Stimulated activated CD8-positive, alpha-beta memory T cell treated with anti-CD3 and anti-CD28 coated beads, Interleukin-15, amount 100 ng/mL, for 4 hours (primary cell): ENCODE results near the gene TRABD2B.

Experiments
- DNase-seq, 2 donors: peaks; one replicate each; pipeline ENCODE4 v3.0.0-alpha.2; 2020; ENCODE audit warnings: low read depth in 2 of 2

The TRABD2B gene

DNA sequence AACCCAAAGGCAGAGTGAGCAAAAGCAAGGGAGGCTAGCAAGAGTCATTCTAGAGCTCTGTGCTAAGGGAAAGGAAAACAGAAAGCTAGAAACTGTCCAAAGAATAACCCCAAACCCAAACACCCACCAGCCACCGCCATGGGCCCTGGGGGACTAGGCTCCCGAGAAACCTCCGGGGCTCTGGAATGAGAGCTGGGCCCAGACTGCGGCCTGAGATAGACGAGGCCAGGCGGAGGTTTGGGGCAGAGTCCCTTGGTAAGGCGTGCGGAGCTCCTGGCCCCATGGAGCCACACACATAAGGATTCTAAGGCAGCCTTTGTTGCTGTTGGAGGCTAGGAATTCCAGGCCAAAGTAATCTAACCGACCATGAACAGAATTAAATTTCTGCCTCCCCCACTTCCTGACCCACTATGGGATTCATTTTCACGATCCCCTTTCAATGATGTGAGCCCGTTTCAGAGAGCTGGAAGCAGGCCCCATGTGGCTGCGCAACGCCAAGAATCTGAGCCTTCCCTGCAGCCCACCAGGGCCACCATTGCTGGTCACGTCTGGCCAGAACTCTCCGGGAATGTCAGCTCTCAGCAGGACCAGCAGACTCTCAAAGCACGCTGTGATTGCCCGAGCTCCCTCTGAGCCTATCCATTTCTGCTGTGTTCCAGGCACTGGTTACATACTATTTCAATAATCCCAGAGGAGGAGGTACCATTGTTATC lies 145.0 kb downstream of the TRABD2B start:
- no peak for DNase-seq

DNA sequence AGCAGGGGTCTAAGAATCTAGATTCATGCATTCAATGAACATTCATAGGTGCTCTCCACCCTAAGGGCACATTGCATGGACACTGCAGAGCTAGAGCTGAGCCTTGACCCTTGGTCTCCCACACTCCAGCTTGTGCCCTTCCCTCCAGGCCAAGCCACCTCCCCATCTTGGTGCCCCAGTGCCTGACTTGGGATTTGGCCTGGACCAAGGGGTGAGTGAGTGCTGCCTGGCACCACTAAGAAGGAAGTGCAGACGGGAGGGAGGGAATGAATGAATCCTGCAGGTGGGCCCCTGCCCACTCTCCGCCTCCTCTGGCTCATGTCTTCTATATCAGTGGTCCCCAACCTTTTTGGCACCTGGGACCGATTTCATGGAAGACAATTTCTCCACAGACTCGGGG lies 146.7 kb downstream of the TRABD2B start:
- no peak for DNase-seq

DNA sequence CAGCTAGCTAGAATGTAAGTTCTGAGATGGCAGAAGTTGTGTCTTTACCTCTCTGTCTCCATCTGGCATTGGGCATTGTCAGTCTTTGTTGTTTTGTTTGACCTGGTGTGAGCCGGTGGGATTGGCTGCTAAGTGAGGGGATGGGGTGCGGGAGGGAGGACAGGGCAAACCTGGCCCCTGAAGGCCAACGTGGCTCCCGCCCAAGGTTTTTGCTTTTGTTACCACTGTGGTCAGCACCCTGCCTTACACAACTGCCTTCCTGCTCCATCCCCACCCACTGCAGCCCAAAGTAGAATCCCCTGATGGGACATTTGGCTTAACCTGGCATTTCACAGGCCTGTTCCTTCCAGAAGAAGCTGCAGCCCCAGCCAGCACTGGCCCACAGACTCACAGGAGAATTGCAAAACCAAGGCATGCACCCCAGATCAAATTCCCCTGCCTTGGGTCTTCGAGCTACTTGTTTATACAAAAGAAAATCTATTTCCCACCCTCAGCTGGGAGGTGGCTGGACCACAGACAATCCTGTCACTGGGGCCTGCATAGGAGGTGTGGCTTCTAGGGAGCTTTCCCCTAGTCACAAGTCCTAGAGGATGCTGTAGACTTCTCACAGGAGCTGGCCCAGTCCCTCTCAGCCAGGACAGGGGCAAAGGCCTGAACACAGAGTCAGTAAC lies 147.5 kb downstream of the TRABD2B start:
- no peak for DNase-seq

DNA sequence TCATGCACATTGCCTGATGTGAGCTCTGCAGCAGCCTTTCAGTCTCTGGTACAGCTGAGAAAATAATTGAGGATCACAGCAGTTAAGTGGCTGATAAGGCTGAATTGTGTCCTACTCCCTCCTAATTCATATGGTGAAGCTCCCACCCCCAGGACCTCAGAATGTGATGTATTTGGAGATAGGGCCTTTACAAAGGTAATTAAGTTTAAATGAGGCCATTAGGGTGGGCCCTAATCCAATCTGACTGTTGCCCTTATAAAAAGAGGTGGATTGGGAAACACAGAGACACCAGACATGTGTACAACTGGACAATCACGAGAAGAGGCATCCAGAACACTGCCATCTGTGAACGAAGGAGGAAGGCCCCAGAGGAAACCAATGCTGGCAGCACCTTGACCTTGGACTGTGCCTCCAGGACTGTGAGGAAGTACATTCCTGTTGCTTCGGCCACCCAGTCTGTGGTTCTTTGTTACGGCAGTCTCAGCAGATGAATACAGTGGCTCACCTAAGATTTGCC lies 148.1 kb downstream of the TRABD2B start:
- no peak for DNase-seq

DNA sequence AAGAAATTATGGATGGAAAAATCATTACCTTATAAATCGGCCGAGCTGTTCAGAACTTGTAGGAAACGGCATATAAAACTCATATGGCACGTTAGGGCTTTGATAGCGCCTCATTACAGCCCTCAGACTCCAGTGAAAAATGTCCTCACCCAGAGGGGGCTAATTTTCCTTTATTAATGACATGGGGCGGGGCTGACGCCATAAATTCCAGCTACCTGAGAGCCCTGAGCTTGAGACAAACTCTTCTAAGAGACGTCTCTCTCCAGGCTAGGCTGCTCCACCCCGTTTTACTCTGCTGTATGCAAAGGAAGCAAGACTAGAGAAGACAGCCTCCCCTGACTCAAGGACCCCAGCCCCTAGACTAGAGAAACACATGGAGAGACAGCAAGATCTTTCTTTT lies 149.4 kb downstream of the TRABD2B start:
- DNase-seq = no peak

DNA sequence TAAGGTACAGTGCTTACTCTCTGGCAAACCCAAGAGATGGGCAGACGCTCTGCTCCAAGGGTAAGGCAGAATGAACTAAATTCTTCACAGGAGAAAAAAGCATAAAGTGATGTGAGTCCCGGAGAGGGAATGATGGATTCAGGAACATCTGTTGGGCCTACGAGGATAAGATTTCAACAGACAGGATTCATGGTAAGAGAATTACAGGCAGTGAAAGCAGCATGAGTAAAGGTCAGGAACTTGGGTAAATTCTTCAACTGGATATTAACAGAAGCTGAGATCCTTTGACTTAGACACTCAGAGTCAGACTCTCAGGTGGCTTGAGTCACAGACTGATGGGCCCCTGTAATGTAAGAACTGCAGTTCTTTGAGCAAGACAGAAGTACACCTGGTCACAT lies 152.6 kb downstream of the TRABD2B start:
- no peak for DNase-seq

DNA sequence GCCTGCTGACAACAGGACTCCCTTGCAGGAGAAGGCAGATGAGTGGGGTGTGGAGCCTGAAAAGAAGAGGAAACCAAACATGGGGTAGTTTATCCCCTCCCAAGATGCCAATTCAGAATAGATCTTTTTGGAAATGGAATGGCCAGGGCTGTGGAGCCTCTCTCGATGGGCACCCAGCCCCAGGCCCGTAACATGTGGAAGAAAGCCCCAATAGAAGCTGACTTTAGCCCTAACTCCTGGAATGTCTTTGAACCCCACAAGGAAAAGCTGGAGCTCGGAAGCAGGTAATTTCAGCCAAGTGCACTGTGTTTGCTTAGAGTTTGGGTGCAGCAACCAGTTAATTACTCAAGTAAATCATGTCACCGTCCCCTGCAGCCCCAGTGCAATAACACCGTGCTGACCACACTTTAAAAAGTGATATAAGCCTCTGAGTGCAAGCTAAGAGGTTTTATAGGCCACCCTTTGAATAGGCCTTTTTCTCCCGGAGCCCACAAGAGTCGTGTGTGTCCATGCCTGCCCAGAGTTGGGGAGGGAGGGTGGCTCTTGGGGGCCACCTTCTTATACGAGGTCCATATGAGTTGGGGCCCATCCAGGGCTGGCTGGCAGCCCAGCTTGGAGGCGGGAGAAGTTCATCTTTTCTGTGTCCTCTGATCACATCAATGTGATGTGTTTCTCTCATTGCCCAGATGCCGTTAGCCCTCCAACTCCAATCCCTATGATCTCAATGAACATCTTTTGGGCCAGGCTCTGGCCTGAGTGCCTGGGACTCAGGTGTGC lies 153.2 kb downstream of the TRABD2B start:
- no peak for DNase-seq

DNA sequence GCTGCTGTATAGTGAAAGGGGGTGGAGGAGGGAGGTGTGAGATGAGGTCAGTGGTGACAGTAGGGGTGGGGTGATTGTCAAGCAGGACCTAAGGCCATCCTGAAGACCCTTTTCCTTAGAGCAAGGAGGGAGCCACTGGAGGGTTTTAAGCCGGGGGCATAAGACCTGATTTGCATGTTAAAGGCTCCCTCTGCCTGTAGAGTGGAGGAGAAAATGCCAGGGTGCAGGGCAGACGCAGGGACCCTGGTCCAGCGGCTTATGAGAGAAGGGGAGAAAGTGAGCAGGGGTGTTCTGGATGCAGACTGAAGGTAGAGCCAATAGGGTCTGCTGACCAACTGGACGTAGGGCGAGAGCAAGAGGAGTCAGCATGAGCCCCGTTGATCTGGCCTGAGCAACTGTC lies 154.1 kb downstream of the TRABD2B start:
- no peak for DNase-seq

DNA sequence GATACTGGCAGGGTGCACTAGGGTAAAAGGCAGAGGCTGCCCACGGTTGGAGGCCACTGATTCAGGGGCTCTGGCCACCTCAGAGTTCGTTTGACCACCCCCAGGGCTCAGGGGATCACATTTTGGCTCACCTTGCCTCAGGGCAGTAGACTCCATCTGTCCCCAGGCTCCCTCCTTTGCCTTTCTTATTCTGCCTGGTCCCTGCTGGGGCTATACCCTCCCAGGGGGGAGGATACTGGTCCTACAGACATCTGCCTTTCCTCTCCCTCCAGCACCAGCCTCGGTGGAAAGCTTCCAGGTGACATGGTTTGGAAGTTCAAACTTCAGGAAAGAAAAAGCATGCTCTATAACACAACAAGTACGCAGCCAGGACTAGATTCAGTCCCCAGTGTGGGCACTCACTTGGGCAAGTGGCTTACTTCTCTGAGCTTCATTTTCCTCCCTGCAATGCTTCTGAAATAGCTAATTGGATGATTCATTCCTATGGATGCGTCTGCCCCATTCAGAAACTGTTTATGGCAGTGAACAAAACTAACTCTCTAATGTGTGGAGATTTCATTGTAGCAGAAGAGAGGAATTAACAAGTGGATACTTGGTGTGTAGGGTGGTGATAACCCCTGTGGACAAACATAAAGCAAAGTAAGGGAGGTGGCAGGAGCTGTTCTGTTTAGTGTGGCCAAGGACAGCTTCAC lies 154.8 kb downstream of the TRABD2B start:
- DNase-seq = no peak

DNA sequence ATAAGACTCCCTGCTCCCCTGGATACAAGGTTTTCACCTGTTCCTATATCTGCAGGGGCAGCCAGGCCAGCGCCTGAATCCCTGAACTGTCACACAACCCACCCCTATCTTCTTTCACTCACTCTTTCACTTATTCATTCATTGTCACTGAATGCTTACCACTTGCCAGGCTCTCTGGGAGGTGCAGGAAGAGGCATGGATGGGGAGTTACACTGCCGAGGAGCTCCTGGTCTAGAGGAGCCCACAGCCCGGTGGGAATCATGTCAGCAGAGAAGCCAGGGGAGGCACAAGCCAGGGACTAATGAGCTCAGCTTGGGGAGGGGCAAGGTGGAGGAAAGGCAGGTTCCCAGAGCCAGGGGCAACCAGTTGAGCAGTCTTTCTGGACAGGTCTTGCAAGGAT lies 155.8 kb downstream of the TRABD2B start:
- no peak for DNase-seq

DNA sequence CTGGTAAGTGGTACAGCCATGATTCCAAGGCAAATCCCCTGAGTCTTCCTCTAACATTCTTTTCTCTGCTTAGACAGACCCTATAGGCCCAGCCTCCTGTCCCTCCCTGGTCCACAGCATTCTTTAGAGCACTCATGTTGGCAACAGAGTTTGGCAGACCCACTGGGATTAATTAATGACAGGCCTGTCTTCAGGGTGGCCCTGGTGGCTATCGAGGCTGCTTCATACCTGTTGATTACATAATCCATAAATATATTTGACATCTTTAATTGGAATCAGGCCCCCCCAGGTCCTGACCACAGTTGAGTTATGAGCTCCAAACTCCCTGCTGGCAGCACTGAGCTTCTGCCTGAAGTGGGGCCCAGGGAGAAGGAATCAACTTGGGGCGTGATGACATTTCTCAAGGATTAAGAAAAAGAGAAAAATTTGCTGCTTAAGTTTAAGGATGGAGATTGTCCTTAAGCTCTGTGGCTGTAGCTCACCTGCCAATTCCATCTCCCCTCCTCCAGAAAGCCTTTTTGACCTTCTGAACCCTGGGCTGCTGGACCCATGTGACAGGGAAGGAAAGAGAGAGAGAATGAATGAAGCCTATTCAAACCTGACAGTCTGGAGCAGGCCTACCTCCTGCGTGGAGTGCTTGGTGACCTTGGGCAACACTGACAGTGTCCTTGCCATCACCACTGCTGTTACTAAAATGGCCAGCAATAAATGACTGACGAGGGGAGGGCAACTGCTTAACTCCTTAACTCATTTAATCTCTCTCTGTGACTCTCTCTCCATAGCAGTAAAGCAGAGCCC lies 156.6 kb downstream of the TRABD2B start:
- DNase-seq = no peak

DNA sequence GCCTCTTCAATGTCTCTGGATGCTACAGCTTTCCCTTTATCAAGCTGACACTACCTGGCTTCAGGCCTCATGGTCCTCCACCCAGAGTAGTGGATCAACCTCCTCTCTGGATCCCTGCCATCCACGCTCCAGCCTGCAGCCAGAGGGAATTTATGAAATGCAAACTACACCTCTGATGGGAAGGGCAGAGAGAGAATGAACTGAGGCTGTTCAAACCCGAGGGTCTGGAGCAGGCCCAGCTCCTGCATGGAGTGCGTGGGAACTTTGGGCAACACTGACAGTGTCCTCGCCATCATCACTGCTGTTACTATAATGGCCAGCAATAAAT lies 157.8 kb downstream of the TRABD2B start:
- no peak for DNase-seq

DNA sequence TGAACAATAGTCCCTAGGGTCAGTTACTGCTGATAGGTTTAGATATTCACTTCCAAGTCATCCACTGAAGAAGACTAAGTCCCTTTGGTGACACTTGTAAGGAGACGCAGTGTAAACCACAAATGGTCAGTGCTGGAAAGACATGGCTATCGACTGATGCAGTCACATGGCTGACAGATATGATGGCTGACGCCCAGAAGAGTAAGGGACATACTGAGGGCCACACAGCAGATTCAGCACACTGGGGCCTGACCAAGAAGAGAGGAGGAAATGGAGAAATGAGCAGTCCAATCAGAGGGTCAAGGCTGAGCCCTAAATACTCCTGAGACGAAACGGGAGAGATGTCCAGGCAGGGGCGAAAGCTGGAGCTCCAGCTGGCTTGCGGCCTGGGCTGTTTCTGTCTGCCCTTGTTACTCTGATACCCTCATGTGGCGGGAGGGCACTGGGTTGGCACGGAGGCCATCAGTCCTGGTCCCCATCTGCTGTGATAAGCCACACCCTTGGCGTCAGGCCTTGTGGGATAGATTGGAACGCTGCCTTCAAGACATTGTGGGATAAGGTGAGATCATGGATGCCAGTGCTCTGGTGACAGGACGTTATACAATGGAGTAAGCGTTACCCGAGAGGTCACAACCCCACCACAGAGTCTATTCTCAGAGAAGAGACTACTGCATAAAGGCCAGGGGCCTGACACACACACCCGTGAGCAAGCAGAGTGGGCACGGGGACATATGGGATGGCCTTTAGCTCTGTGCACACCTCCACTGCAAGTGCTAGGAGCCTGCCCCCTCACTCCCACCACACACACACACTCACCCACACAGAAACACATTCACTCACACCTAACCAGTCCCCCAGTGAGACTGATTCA lies 158.4 kb downstream of the TRABD2B start:
- DNase-seq = no peak

DNA sequence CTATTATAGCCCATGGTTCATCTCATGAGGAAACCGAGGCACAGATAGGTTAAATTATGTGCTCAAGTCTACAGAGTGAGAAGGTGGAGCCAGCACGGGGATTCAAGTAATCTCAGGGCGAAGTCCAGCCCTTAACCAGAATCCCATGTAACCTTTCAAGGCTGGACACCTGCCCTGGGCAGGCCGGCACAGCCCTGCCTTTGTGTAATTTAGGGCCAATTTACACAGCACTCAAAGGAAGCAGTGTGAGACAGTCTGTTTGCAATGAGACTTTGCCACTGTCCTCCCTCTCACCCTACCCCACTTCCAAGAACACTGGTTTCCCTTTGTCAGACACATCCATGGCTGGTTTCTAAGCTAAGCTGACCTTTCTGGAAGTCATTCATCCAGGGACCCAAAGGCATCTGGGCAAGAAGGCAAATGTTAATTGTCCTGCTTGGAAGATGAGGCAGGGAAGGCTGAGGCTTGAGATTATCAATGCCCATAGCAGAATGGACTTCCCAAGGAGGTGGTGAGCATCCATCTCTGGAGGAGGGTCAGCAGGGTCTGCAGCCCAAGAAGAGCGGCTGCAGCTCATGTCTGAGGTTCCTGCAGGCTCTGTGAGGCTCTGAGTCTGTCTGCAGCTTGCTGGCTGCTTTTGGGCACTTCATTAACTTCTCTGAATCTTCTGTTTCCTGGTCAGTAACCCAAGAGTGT lies 159.2 kb downstream of the TRABD2B start:
- DNase-seq = no peak

DNA sequence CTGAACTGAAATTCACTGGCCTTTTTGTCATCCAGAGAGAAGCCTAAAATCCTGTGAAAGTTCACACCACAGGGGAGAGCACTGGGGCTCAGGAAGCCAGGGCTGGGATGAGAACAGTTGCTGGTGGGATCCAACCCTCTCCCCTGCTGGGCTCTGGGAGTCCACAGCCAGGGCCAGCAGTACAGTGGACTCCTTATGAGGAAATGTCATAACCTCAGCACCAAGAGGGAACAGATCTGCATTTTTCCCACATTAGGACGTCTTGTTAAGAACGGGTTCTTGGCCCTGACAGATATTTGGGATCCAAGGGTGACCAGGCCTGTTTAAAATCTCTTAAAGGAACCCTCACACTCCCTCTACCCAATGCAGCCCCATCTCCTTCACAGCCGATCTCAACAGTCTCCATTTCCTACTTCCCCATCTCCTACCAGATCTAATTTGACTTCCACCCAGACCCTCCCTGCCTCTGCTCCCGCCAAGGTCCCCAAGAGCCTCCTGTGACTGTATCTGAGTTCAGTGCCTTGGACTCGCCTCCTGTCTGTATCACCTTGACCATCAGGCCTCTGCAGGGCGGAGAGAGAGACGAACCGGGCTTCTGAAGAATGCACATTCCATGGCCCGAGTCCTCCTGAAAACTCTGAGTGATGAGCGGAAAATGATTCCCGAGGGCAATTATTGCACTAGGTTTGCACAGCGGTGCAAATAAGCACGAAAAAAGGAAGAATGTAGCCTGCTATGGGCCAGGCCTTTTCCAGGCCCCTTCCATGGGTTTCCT lies 159.9 kb downstream of the TRABD2B start:
- no peak for DNase-seq

DNA sequence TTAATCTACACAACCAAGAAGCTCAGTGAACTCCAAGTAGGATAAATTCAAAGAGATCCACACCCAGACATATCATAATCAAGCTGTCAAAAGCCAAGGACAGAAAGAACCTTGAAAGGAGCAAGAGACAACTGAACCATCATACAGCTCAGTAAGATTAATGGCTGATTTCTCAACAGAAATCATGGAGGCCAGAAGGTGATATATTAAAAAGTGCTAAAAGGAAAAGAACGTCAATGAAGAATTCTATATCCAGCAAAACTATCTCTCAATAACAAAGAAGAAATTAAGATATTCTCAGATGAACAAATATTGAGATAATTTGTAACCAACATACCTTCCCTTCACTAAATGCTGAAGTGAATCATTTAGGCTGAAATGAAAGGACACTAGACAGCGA lies 161.8 kb downstream of the TRABD2B start:
- no peak for DNase-seq

DNA sequence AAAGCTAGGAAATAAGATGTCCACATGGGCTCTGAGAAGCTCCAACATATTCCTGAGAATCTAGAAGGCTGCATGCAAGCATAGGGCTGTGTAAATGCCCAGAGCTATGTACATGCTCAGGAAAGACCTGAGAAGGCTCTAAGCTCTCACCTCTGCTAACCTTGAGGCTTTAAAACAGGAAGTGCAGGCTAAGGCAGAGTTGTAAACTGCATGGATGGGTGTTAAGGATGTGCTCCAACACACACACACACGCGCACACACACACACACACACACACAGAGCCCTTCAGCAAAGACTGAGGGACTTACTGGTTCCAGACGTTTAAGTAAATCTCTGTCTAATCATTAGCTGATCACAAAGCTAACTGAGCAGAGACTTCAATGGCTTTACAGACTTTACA lies 162.9 kb downstream of the TRABD2B start:
- no peak for DNase-seq

DNA sequence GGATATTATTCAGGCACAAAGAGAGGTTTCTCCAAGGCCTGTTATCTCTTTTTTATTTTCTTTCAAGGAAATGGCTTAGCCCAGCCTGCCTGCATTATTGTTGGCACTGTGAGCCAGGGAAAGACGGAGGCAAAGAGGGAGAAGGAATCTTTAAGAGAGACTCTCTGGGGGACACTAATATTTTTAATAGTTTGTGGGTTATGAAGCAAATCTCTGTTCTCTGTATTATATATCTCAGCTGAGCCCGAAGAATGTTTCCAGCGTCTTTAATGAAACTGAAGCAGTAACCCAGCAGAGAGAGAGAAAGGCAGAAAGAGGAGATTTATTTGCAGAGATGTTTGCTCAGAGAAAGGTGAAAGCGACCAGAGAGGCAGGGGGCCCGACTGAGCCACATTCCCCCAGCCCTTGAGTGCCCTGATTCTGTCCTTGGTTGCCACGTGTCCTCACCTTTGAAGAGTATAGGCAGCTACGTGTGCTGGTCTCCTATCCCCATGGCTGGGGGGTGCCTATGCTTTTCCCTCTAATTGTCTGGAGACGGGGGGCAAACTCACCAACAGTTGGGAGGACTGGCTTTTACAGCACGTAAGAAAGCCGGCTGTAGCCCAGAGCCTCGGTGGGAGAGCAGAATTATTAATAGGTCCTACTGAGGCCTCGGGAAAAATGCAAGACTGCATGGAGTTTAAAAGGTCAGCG lies 166.4 kb downstream of the TRABD2B start:
- no peak for DNase-seq
